HG03354 (cell line): ENCODE results near the gene HSD17B1.
A peak's percentile ranks its signal among the peaks of the same experiment; 100 is the strongest.
"Not testable (repeated sequence)": the region's sequence is repeated elsewhere in the genome, so short reads cannot be mapped to it uniquely, and the experiment has no call there.

Experiments
- ATAC-seq: cut with Tn5 transposase; IDR thresholded peaks from one replicate; pipeline ENCODE4 v1.9.1; 2021; ENCODE audit warnings: mild to moderate bottlenecking; ENCODE audit not compliant: unreplicated experiment, poor library complexity, severe bottlenecking

HSD17B1 gene

GRCh38 chr17:42545755-42546505 lies 6.8 kb upstream of the HSD17B1 start:
- not testable (repeated sequence) for ATAC-seq

GRCh38 chr17:42547001-42547461 lies 5.7 kb upstream of the HSD17B1 start:
- ATAC-seq = no peak

GRCh38 chr17:42547698-42548069 lies 5.0 kb upstream of the HSD17B1 start:
- no peak for ATAC-seq

- ATAC-seq = peak; percentile 71
Observed at GRCh38 chr17:42548070-42548837, 4.5 kb upstream of the HSD17B1 start.

- no peak for ATAC-seq
Observed at GRCh38 chr17:42548993-42549755, 3.5 kb upstream of the HSD17B1 start.

GRCh38 chr17:42553161-42553818 lies 567 bp downstream of the HSD17B1 start:
- ATAC-seq = no peak

GRCh38 chr17:42553866-42554249 lies 1.1 kb downstream of the HSD17B1 start:
- no peak for ATAC-seq

GRCh38 chr17:42554250-42555121 lies 1.8 kb downstream of the HSD17B1 start:
- peak; percentile 83 for ATAC-seq

- ATAC-seq = peak; percentile 11
Observed at GRCh38 chr17:42555122-42555622, 2.4 kb downstream of the HSD17B1 start.

GRCh38 chr17:42555961-42556617 lies 3.4 kb downstream of the HSD17B1 start:
- ATAC-seq = not testable (repeated sequence)

GRCh38 chr17:42559075-42559474 lies 6.4 kb downstream of the HSD17B1 start:
- ATAC-seq = no peak

GRCh38 chr17:42560246-42560645 lies 7.5 kb downstream of the HSD17B1 start:
- ATAC-seq = no peak

- ATAC-seq = peak; percentile 52
Observed at GRCh38 chr17:42561897-42562387, 9.2 kb downstream of the HSD17B1 start, which contains the start of gene COASY. TSS of gene COASY (plus strand) at chr17:42562148. CDS start at chr17:42562623, 475 bp downstream.

- ATAC-seq = no peak
Observed at GRCh38 chr17:42562388-42563142, 9.8 kb downstream of the HSD17B1 start.

- ATAC-seq = no peak
Observed at GRCh38 chr17:42563143-42563509, 10.4 kb downstream of the HSD17B1 start.

- ATAC-seq = no peak
Observed at GRCh38 chr17:42563543-42563942, 10.8 kb downstream of the HSD17B1 start.

- ATAC-seq = no peak
Observed at GRCh38 chr17:42563950-42564349, 11.2 kb downstream of the HSD17B1 start.
